Measurements from ENCODE around the gene CYB5B. TPM values are rescaled to one million over a fixed set of nuclear protein-coding genes. Genes with fewer than 3 reads are reported as not detected.
A peak's percentile ranks its signal among the peaks of the same experiment; 100 is the strongest.

The CYB5B gene
- total and polyA plus RNA-seq, 7 donors, result 42.1 to 92.8 (median 54.5) TPM

GRCh38 chr16:69406780-69407331 is 17.6 kb upstream of the CYB5B start:
- no peaks in the 10 kb centered on the region for H3K36me3 ChIP-seq (ENCODE audit: insufficient read depth in 1 of 2, low read depth in 1 of 2)
- ATAC-seq (no peak), DNase-seq (no peak)
- H3K27me3 ChIP-seq (ENCODE audit: insufficient read depth in 3 of 3, low read length in 2 of 3), result no peaks in the 10 kb centered on the region
- WGBS, 3 donors, result 92 to 98% (median 95%) methylated on average over 9 of the region's 9 CpGs
- TF ChIP-seq, protein P1, sequence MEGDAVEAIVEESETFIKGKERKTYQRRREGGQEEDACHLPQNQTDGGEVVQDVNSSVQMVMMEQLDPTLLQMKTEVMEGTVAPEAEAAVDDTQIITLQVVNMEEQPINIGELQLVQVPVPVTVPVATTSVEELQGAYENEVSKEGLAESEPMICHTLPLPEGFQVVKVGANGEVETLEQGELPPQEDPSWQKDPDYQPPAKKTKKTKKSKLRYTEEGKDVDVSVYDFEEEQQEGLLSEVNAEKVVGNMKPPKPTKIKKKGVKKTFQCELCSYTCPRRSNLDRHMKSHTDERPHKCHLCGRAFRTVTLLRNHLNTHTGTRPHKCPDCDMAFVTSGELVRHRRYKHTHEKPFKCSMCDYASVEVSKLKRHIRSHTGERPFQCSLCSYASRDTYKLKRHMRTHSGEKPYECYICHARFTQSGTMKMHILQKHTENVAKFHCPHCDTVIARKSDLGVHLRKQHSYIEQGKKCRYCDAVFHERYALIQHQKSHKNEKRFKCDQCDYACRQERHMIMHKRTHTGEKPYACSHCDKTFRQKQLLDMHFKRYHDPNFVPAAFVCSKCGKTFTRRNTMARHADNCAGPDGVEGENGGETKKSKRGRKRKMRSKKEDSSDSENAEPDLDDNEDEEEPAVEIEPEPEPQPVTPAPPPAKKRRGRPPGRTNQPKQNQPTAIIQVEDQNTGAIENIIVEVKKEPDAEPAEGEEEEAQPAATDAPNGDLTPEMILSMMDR (IDR thresholded peaks at IDR 0.05), result no peak
- intact Hi-C loops (cut with DNase I), result no loop called here
- H3K27ac ChIP-seq, result no peak overlapping the region
- peaks cover 5% of the 10 kb centered on the region for H3K4me1 ChIP-seq
- no peaks in the 10 kb centered on the region for H3K9me3 ChIP-seq
- H3K4me3 ChIP-seq, result no peak overlapping the region

- 84 to 93% (median 87%) methylated on average over 7 of the region's 7 CpGs for WGBS, 3 donors
- Histone ChIP-seq H3K4me3 (no peak overlapping the region), H3K9me3 (no peaks in the 10 kb centered on the region), H3K36me3 (ENCODE audit: insufficient read depth in 1 of 2, low read depth in 1 of 2) (no peaks in the 10 kb centered on the region), H3K27me3 (ENCODE audit: insufficient read depth in 3 of 3, low read length in 2 of 3) (no peaks in the 10 kb centered on the region), H3K27ac (no peak overlapping the region), H3K4me1 (peaks cover 5% of the 10 kb centered on the region)
- TF ChIP-seq, protein P1 (IDR thresholded peaks at IDR 0.05), result no peak
- intact Hi-C loops (cut with DNase I), result no loop called here
- no peak for DNase-seq
- ATAC-seq, result no peak
Observed at GRCh38 chr16:69407702-69408323, 16.6 kb upstream of the CYB5B start.

- Histone ChIP-seq H3K36me3 (ENCODE audit: insufficient read depth in 1 of 2, low read depth in 1 of 2) (no peaks in the 10 kb centered on the region), H3K27me3 (ENCODE audit: insufficient read depth in 3 of 3, low read length in 2 of 3) (no peaks in the 10 kb centered on the region), H3K4me3 (no peak overlapping the region), H3K4me1 (peaks cover 5% of the 10 kb centered on the region), H3K9me3 (no peaks in the 10 kb centered on the region), H3K27ac (no peak overlapping the region)
- TF ChIP-seq, protein P1 (IDR thresholded peaks at IDR 0.05), result no peak
- intact Hi-C loops (cut with DNase I), result no loop called here
- DNase-seq (no peak), ATAC-seq (peak in 1 of 4 donors; percentile 47)
- WGBS, 3 donors, result 40 to 47% (median 45%) methylated on average over 6 of the region's 6 CpGs
Observed at GRCh38 chr16:69408475-69408874, 15.9 kb upstream of the CYB5B start.

GRCh38 chr16:69410219-69410990 is 14.0 kb upstream of the CYB5B start:
- ATAC-seq (no peak), DNase-seq (no peak)
- 24 to 43% (median 28%) methylated on average over 6 of the region's 6 CpGs for WGBS, 3 donors
- no peak overlapping the region for H3K27ac ChIP-seq
- no peaks in the 10 kb centered on the region for H3K9me3 ChIP-seq
- no peaks in the 10 kb centered on the region for H3K36me3 ChIP-seq (ENCODE audit: insufficient read depth in 1 of 2, low read depth in 1 of 2)
- H3K4me3 ChIP-seq, result no peak overlapping the region
- H3K4me1 ChIP-seq, result no peaks in the 10 kb centered on the region
- TF ChIP-seq, protein P1 (IDR thresholded peaks at IDR 0.05), result no peak
- intact Hi-C loops (cut with DNase I), result no loop called here
- no peaks in the 10 kb centered on the region for H3K27me3 ChIP-seq (ENCODE audit: insufficient read depth in 3 of 3, low read length in 2 of 3)
